Keratinocyte (primary cell): ENCODE measurements around the gene DLX2.

Experiments used
- CTCF ChIP-seq, 3 experiments: IDR thresholded peaks in 1 of 3; conservative IDR thresholded peaks in 1 of 3; optimal IDR thresholded peaks in 1 of 3; 2 replicates in 2 of 3; 3 replicates in 1 of 3; pipeline versions ENCODE3 to v1.5.1; 2011; ENCODE audit warnings: low read length in 3 of 3, mild to moderate bottlenecking in 3 of 3, moderate library complexity in 2 of 3, control low read depth in 1 of 3, inconsistent platforms in 1 of 3; ENCODE audit not compliant: insufficient read depth in 2 of 3; ENCODE audit errors: extremely low read depth in 1 of 3
- EZH2 ChIP-seq: IDR thresholded peaks from one replicate; pipeline ENCODE4 v1.6.1; 2012; ENCODE audit warnings: inconsistent platforms, mild to moderate bottlenecking, low read length, moderate library complexity

GRCh38 chr2:172089005-172089504 is 13.6 kb downstream of the DLX2 start:
- TF ChIP-seq CTCF (optimal IDR thresholded peaks at IDR 0.05 in 1 of 3, IDR thresholded peaks at IDR 0.05 in 1 of 3, conservative IDR thresholded peaks at IDR 0.05 in 1 of 3; ENCODE audit: extremely low read depth in 1 of 3, insufficient read depth in 2 of 3, low read length in 3 of 3) (no peak), EZH2 (no peak)
